CD14-positive monocyte (primary cell): ENCODE data around the gene MYO1H. TPM values are rescaled to one million over a fixed set of nuclear protein-coding genes. Genes with fewer than 3 reads are reported as not detected.

Source experiments
- DNase-seq, 3 donors: peaks; one replicate each; pipeline ENCODE4 v3.0.0-alpha.2; 2011 to 2022
- H2AFZ ChIP-seq: 2 replicates; pipeline ENCODE4 v1.6.0; 2012; ENCODE audit warnings: mild to moderate bottlenecking, low read depth, low read length, inconsistent platforms; ENCODE audit not compliant: insufficient read depth, poor library complexity, severe bottlenecking
- H3K27ac ChIP-seq, 2 donors: 1 replicate in 1 of 2; 2 replicates in 1 of 2; pipeline ENCODE4 v1.5.1; 2012 to 2013; ENCODE audit warnings: low read length in 2 of 2, control low read depth in 1 of 2, inconsistent platforms in 1 of 2, low read depth in 1 of 2, mild to moderate bottlenecking in 1 of 2
- H3K27me3 ChIP-seq, 2 donors: one replicate each; pipeline versions ENCODE4 v1.6.0 to v1.6.1; 2011 to 2013; ENCODE audit warnings: low read length in 2 of 2; ENCODE audit not compliant: control insufficient read depth in 2 of 2, insufficient read depth in 2 of 2
- H3K36me3 ChIP-seq, 2 donors: replicated peaks in 1 of 2; 1 replicate in 1 of 2; 2 replicates in 1 of 2; pipeline versions ENCODE4 v1.5.1 to v1.6.1; 2012 to 2013; ENCODE audit warnings: low read length in 2 of 2, control low read depth in 1 of 2, inconsistent platforms in 1 of 2, mild to moderate bottlenecking in 1 of 2; ENCODE audit not compliant: insufficient read depth in 2 of 2, control insufficient read depth in 1 of 2
- H3K4me1 ChIP-seq, 2 donors: 1 replicate in 1 of 2; 2 replicates in 1 of 2; pipeline versions ENCODE4 v1.5.1 to v1.6.1; 2012 to 2013; ENCODE audit warnings: low read length in 2 of 2, control low read depth in 1 of 2, inconsistent platforms in 1 of 2, mild to moderate bottlenecking in 1 of 2, moderate library complexity in 1 of 2; ENCODE audit not compliant: insufficient read depth in 2 of 2, control insufficient read depth in 1 of 2
- H3K4me2 ChIP-seq: replicated peaks from 2 replicates; pipeline ENCODE3; 2012; ENCODE audit warnings: low read length, moderate library complexity, mild to moderate bottlenecking; ENCODE audit not compliant: poor library complexity, severe bottlenecking; ENCODE audit errors: extremely low read depth
- H3K4me3 ChIP-seq, 3 experiments: fragments of 200-600 bp in 1 of 3; sonication (generic) in 1 of 3; replicated peaks in 1 of 3; 1 replicate in 2 of 3; 2 replicates in 1 of 3; pipeline ENCODE4 v1.5.1; 2011 to 2013; ENCODE audit warnings: low read length in 3 of 3, mild to moderate bottlenecking in 3 of 3, control low read depth in 2 of 3, low read depth in 2 of 3, inconsistent platforms in 1 of 3, moderate library complexity in 1 of 3
- H3K79me2 ChIP-seq: 2 replicates; pipeline ENCODE4 v1.6.0; 2012; ENCODE audit warnings: mild to moderate bottlenecking, control low read depth, inconsistent platforms, low read length, moderate library complexity; ENCODE audit not compliant: insufficient read depth
- H3K9ac ChIP-seq: 2 replicates; pipeline ENCODE4 v1.6.0; 2017; ENCODE audit warnings: low read length, mild to moderate bottlenecking; ENCODE audit not compliant: insufficient read depth, poor library complexity, severe bottlenecking
- H3K9me3 ChIP-seq, 2 donors: replicated peaks in 1 of 2; 1 replicate in 1 of 2; 2 replicates in 1 of 2; pipeline versions ENCODE4 v1.5.1 to v1.6.1; 2012 to 2013; ENCODE audit warnings: low read length in 2 of 2, control low read depth in 1 of 2; ENCODE audit not compliant: control insufficient read depth in 1 of 2, insufficient read depth in 1 of 2
- H4K20me1 ChIP-seq: 2 replicates; pipeline ENCODE4 v1.6.0; 2012; ENCODE audit warnings: mild to moderate bottlenecking, low read length, control low read depth, moderate library complexity; ENCODE audit not compliant: insufficient read depth
- H3K27ac Mint-ChIP-seq, 7 donors: one replicate each; pipeline ENCODE4 v1.8.0; 2020; ENCODE audit warnings: mild to moderate bottlenecking in 7 of 7, mixed read lengths in 7 of 7, moderate library complexity in 6 of 7, inconsistent platforms in 2 of 7
- H3K27me3 Mint-ChIP-seq, 3 donors: one replicate each; pipeline ENCODE4 v1.8.0; 2021 to 2022; ENCODE audit warnings: low read depth in 3 of 3, mild to moderate bottlenecking in 3 of 3, mixed read lengths in 3 of 3, moderate library complexity in 3 of 3, inconsistent platforms in 1 of 3
- H3K36me3 Mint-ChIP-seq, 2 donors: one replicate each; pipeline ENCODE4 v1.8.0; 2020; ENCODE audit warnings: mixed read lengths in 2 of 2, inconsistent platforms in 1 of 2, mild to moderate bottlenecking in 1 of 2
- H3K4me1 Mint-ChIP-seq: one replicate; pipeline ENCODE4 v1.8.0; 2020; ENCODE audit warnings: mild to moderate bottlenecking, mixed read lengths
- H3K4me3 Mint-ChIP-seq, 2 donors: one replicate each; pipeline ENCODE4 v1.8.0; 2020; ENCODE audit warnings: mild to moderate bottlenecking in 2 of 2, mixed read lengths in 2 of 2, moderate library complexity in 1 of 2
- H3K9me3 Mint-ChIP-seq, 7 donors: one replicate each; pipeline ENCODE4 v1.8.0; 2020 to 2022; ENCODE audit warnings: mixed read lengths in 7 of 7, mild to moderate bottlenecking in 6 of 7, moderate library complexity in 6 of 7, inconsistent platforms in 2 of 7
- WGBS: methylation state at CpG from one replicate; pipeline ENCODE4 v1.1.5; 2013; ENCODE audit warnings: missing lambda C conversion rate; ENCODE audit not compliant: insufficient coverage; 5-methylcytosine and 5-hydroxymethylcytosine counted together
- intact Hi-C, 2 donors: fragments of 100-400 bp; cut with micrococcal nuclease; formaldehyde crosslinking; loops; one replicate each; pipeline versions ENCODE4 v1.15.0 to v1.15.1; 2023
- polyA plus RNA-seq, 3 donors: library from polyadenylated mRNA; depleted of rRNA in 1 of 3; unstranded in 2 of 3; stranded (reverse) in 1 of 3; fragments of 300-500 nt in 2 of 3; fragments of >200 nt in 1 of 3; fragmentation: Illumina TruSeq in 2 of 3; gene quantifications; 1 replicate in 2 of 3; 2 replicates in 1 of 3; pipeline ENCODE4 v1.2.3, GENCODE V29; 2012 to 2021
- TF ChIP-seq, protein P1 (sequence below): fragments of 200-600 bp; IDR thresholded peaks from one replicate; pipeline ENCODE4 v1.8.0; 2022; ENCODE audit warnings: antibody characterized with exemption, mild to moderate bottlenecking

MYO1H gene
- polyA plus RNA-seq, 3 donors, result not detected

DNA sequence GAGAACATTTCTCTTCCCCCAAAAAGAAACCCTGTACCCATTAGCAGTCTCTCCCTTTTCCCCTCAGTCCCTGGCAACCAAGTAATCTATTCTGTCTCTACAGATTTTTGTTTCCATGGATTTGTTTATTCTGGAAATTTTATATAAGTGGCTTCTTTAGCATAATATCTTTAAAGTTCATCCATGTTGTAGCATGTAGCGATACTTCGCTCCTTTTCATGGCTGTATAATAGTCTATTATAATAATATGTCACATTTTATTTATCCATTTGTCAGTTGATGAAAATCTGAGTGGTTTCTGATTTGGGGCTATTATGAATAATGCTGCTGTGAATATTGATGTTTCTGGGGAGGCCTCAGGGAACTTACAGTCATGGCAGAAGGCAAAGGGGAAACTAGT, 12.8 kb upstream of the MYO1H start:
- no peaks in the 10 kb centered on the region for H3K36me3 ChIP-seq
- no CpG with 5 or more reads among the region's 2 CpGs for WGBS
- Mint-ChIP-seq H3K36me3 (no peaks in the 10 kb centered on the region), H3K4me1 (peaks cover 3% of the 10 kb centered on the region), H3K27ac (no peak overlapping the region), H3K27me3 (peaks cover 5 to 7% (median 5%) of the 10 kb centered on the region in 3 donors), H3K4me3 (no peak overlapping the region), H3K9me3 (peaks cover 0 to 15% (median 3%) of the 10 kb centered on the region in 7 donors)
- no peaks in the 10 kb centered on the region for H4K20me1 ChIP-seq
- DNase-seq, result no peak
- no peaks in the 10 kb centered on the region for H3K4me1 ChIP-seq
- H3K79me2 ChIP-seq, result no peaks in the 10 kb centered on the region
- no peaks in the 10 kb centered on the region for H3K27me3 ChIP-seq
- H3K4me3 ChIP-seq, result no peak overlapping the region
- H3K4me2 ChIP-seq, result no peak overlapping the region
- H3K9ac ChIP-seq, result no peak overlapping the region
- no peaks in the 10 kb centered on the region for H3K9me3 ChIP-seq
- intact Hi-C loops, result no loop called here
- no peak overlapping the region for H2AFZ ChIP-seq
- TF ChIP-seq, protein P1, sequence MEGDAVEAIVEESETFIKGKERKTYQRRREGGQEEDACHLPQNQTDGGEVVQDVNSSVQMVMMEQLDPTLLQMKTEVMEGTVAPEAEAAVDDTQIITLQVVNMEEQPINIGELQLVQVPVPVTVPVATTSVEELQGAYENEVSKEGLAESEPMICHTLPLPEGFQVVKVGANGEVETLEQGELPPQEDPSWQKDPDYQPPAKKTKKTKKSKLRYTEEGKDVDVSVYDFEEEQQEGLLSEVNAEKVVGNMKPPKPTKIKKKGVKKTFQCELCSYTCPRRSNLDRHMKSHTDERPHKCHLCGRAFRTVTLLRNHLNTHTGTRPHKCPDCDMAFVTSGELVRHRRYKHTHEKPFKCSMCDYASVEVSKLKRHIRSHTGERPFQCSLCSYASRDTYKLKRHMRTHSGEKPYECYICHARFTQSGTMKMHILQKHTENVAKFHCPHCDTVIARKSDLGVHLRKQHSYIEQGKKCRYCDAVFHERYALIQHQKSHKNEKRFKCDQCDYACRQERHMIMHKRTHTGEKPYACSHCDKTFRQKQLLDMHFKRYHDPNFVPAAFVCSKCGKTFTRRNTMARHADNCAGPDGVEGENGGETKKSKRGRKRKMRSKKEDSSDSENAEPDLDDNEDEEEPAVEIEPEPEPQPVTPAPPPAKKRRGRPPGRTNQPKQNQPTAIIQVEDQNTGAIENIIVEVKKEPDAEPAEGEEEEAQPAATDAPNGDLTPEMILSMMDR, result no peak
- H3K27ac ChIP-seq, result no peak overlapping the region

DNA sequence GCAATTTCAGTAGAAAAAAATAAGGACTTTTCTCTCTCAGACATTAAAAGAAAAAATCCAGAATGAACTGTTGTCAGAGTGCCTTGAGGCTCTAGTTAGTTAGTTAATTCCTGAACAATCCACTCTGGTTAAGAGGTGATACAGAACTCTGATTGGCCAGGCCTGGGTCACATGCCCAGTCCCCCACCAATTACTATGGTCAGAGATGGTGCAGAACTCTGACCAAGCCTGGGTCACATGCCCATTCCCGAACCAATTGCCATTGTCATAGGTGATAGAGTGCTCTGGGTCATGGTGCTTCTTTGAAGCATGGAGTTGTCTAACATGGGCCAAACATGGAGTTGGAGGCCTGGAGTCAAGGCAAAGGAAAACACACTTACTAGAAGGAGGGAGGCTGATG, 11.1 kb upstream of the MYO1H start:
- TF ChIP-seq, protein P1, result no peak
- no CpG with 5 or more reads among the region's 1 CpG for WGBS

More for the DNA sequence above, 11.1 kb upstream of the MYO1H start:
- Histone ChIP-seq H4K20me1 (no peaks in the 10 kb centered on the region), H3K36me3 (no peaks in the 10 kb centered on the region), H3K4me2 (no peak overlapping the region), H2AFZ (no peak overlapping the region), H3K9me3 (no peaks in the 10 kb centered on the region), H3K4me1 (no peaks in the 10 kb centered on the region), H3K4me3 (no peak overlapping the region), H3K27me3 (no peaks in the 10 kb centered on the region), H3K79me2 (no peaks in the 10 kb centered on the region), H3K27ac (no peak overlapping the region), H3K9ac (no peak overlapping the region)
- H3K36me3 Mint-ChIP-seq, result no peaks in the 10 kb centered on the region
- H3K27ac Mint-ChIP-seq, result no peak overlapping the region
- H3K4me1 Mint-ChIP-seq, result peaks cover 3% of the 10 kb centered on the region
- H3K9me3 Mint-ChIP-seq, result peaks cover 0 to 15% (median 3%) of the 10 kb centered on the region in 7 donors
- DNase-seq, result no peak
- H3K4me3 Mint-ChIP-seq, result no peak overlapping the region
- peaks cover 5 to 20% (median 8%) of the 10 kb centered on the region in 3 donors for H3K27me3 Mint-ChIP-seq
- intact Hi-C loops, result no loop called here
